GM12872 (cell line): Measurements from ENCODE around the gene TNK1.

ENCODE experiments used
- TF ChIP-seq, protein P1 (sequence below): IDR thresholded peaks from 3 replicates; pipeline ENCODE4 v1.5.1; 2011; ENCODE audit warnings: low read depth, mild to moderate bottlenecking, low read length, moderate library complexity; ENCODE audit not compliant: insufficient read depth

The TNK1 gene

DNA sequence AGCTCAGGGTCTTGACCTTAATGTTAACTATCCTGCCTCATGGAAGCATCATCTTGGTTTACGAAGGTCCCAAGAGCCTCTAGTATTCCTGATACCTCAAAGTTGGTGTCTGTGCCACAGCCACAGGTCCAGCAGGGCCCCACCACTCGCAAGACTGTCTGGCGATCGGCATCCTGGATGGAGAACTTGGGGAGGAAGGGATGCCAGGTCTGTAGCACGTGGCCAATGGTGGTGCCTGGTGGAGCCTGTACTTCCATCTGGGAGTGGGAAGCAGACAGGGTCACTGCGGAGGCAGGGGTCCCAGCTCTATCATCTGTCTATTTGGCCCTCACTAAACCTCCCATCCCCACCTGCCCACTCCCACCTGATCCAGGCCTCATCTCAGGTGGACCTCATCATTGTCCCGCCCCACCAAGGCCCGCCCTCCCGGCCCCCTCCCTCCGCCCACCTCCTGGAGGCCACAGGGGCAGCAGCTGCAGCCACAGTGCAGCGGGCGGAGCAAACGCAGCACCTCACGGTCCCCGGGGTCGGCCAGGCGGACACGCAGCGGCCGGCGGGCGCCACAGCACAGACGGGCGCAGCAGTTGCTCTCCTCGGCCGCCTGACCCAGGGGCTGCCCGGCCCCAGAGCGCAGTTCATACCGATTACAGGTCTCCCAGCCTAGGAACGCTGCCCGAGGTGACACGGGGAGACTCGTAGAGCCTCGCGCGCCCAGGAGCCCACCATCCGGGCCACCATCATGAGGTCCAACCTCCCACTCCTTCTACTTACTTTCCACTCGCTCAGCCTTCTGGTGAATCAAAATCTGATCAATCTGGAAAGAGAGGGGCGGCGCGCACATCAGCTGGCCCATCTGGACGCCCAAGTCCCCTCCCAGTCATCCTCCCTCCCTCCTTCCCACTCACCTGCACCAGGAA, 12.1 kb downstream of the TNK1 start:
- TF ChIP-seq, protein P1, sequence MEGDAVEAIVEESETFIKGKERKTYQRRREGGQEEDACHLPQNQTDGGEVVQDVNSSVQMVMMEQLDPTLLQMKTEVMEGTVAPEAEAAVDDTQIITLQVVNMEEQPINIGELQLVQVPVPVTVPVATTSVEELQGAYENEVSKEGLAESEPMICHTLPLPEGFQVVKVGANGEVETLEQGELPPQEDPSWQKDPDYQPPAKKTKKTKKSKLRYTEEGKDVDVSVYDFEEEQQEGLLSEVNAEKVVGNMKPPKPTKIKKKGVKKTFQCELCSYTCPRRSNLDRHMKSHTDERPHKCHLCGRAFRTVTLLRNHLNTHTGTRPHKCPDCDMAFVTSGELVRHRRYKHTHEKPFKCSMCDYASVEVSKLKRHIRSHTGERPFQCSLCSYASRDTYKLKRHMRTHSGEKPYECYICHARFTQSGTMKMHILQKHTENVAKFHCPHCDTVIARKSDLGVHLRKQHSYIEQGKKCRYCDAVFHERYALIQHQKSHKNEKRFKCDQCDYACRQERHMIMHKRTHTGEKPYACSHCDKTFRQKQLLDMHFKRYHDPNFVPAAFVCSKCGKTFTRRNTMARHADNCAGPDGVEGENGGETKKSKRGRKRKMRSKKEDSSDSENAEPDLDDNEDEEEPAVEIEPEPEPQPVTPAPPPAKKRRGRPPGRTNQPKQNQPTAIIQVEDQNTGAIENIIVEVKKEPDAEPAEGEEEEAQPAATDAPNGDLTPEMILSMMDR, result no peak

DNA sequence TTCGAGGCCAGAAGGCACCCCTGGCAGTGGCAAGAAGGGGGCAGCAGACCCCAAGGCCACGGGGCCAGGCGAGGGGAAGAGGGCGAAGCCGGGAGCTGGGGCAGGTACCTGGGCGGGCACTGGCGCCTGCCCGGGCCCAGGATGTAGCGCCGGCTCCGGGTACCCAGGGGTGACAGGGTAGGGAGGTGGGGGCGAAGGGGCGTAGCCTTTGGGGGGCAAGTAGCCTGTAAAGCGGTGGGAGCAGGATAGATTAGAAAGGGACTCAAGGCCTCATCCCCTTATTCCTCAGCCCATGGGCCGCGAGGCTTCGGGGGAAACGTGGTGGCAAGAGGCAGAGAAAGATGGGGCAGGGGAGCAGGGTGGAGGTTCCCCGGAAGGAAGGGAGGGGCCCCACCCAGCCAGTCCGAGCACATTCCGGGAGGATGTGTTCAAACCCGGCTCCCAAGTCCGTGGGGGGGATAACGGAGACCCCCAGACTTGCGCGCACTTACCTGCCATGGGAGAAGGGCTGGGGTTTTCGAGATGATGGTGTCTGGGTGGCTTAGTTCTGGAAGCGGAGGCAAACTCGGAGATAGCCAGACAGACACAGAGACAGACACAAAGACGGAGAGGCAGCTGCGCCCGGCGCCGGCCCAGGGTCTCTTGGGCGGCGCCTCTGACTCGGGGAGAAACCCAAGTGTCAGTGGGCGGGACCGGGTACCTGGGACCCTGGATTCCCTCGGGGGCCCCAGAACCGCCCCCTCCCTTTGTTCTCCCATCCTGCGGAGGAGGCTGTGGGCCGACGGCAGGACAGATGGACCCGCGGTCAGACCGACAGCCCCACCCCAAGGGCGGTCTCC, 12.9 kb downstream of the TNK1 start:
- TF ChIP-seq, protein P1, result 0 out of 3 replicates have a peak, but pooled peaks have one; percentile 6

DNA sequence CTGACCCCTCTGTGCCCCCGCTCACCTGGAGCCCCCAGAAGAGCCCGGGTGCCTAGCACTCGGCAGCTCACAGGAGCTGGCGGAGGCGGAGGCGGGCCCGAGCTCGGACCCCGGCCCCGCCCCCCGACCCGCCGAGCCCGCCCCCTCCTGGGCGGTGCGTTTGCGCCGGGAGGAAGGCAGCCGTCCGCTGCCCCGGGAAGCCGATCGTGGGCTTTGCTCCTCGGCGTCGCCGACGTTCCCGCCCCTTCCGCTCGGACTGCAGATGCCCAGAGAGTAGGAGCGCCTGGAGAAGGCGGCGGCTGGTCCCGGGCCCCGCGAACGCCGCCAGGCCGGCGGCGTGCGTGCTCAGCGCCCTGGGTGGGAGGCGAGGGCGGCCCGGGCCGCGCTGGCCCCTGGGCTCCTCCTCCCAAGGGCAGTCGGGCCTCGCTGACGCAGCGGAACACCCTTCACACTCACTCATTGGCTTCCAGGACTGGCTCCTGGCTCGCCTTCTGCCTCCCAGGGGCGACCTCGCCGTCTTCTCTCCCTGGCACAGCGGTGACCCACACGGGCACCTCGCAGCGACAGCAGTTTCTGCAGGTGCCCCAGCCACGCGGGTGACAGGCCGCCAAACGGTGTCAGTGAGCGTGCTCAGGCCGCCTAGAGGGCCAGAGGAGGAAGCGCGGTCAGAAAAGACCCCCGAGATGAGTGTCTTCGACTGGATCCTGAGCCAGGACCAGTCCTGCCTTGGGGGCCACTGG, 13.7 kb downstream of the TNK1 start, which contains the start of gene PLSCR3:
Gene PLSCR3, minus strand, starts transcription at position 74 of the 740 bp plus-strand sequence. CDS start 415 bp downstream, outside the sequence.
- TF ChIP-seq, protein P1, result peak; percentile 68

DNA sequence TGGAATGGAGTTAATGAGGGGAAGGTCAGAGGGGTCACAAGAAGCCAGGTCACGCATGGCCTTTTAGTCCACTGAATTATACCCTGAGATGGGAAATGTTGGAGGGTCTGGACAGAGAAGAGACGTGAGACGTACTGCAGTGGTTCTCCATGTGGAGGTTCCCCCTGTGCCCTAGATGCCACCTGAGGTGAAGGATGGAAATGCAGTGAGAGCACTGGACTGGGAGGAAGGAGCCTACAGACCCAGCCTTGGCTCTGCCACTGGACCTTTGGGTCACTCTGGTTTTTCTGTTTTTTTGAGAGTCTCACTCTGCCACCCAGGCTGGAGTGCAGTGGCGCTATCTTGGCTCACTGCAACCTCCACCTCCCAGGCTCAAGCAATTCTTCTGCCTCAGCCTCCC, 15.3 kb downstream of the TNK1 start:
- TF ChIP-seq, protein P1, result 0 out of 3 replicates have a peak, but pooled peaks have one; percentile 5

DNA sequence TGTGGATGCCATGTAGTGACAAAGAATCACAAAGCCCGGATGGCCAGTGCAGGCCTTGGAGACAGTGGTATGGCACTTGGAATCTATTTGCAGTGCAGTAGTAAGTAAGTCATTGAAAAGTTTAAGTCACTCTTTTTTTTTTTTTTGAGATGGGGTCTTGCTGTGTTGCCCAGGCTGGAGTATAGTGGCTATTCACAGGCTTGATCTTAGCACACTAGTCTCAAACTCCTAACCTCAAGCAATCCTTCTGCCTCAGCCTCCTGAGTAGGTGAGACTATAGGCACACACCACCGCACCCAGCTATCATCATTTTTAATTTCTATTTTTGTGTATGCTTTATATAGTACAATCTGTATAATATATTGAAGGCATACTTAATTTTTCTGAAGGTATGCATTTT, 17.7 kb downstream of the TNK1 start:
- TF ChIP-seq, protein P1, result no peak

DNA sequence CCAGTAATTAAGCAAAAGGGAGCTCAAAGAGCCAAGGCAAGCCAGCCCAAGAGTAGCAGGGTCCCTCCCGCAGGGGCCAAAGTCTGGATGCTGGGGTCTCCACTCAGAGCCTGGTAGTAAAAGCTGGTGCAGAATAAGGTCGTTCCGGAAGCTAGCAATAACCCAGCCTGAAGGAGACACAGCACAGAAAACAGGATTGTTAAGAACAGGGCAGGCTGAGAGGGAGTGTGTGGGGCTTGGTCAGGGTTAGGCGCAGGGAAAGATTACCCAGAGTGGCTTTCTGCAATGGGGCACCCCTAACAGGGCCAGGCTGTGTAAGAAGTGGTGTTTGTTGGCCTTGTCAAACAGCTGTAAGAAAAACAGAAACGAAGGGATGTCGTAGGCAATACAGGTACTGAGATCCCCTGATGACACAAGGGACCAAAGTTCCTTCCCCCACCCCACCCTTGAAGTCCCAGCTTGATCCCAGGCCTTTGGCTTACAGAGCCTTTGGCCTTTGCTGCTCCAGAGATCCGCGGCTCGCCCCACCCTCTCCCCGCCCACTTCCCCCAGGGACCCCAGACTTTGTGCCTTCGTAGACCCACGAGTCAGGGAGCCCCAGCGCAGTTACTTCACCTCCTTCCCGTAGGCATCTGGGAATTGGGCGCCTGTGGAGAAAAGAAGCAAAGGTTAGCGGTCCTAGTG, 22.3 kb downstream of the TNK1 start:
- TF ChIP-seq, protein P1, result no peak

DNA sequence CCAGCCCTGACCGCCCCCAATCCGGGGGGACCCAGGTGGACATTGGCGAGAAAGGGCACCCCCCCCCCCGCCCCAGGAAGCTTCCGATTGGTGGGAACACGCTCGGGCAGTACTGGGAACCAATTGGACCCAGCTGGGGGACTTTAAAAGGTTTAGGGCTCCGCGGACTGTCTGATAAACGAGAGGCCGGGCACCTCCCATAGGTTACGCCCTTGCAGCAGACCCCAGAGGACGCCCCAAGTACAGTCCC, 22.8 kb downstream of the TNK1 start:
- TF ChIP-seq, protein P1, result no peak
